Esophagus (tissue), 2 donors: ENCODE results near the gene RBM33. TPM values are rescaled to one million over a fixed set of nuclear protein-coding genes. Genes with fewer than 3 reads are reported as not detected.

Experiments used
- H3K27ac ChIP-seq, 2 donors: one replicate each; pipeline ENCODE4 v1.5.1; 2013; ENCODE audit warnings: low read depth in 2 of 2, mild to moderate bottlenecking in 2 of 2, inconsistent platforms in 1 of 2, low read length in 1 of 2, moderate library complexity in 1 of 2
- H3K27me3 ChIP-seq, 2 donors: one replicate each; pipeline ENCODE4 v1.6.1; 2013; ENCODE audit warnings: low read length in 2 of 2, control low read depth in 1 of 2, mild to moderate bottlenecking in 1 of 2; ENCODE audit not compliant: insufficient read depth in 2 of 2, control insufficient read depth in 1 of 2
- H3K36me3 ChIP-seq, 2 donors: one replicate each; pipeline ENCODE4 v1.6.1; 2013; ENCODE audit warnings: low read length in 1 of 2; ENCODE audit not compliant: control insufficient read depth in 2 of 2, insufficient read depth in 2 of 2
- H3K4me1 ChIP-seq, 2 donors: one replicate each; pipeline ENCODE4 v1.6.1; 2013; ENCODE audit warnings: low read length in 1 of 2; ENCODE audit not compliant: control insufficient read depth in 2 of 2, insufficient read depth in 2 of 2
- H3K4me3 ChIP-seq, 2 donors: one replicate each; pipeline ENCODE4 v1.5.1; 2013; ENCODE audit warnings: low read length in 2 of 2, mild to moderate bottlenecking in 2 of 2, low read depth in 1 of 2, moderate library complexity in 1 of 2
- H3K9me3 ChIP-seq, 2 donors: one replicate each; pipeline ENCODE4 v1.6.1; 2013; ENCODE audit warnings: mild to moderate bottlenecking in 2 of 2, low read depth in 1 of 2, low read length in 1 of 2, moderate library complexity in 1 of 2; ENCODE audit not compliant: control insufficient read depth in 2 of 2, insufficient read depth in 1 of 2
- WGBS, 2 donors: extraction: QIAGEN DNeasy Blood & Tissue Kit; methylation state at CpG; one replicate each; pipeline ENCODE4 v1.1.7; 2013; 5-methylcytosine and 5-hydroxymethylcytosine counted together
- polyA plus RNA-seq, 2 donors: library from polyadenylated mRNA; stranded (reverse); fragments of 200-250 nt; gene quantifications; one replicate each; pipeline ENCODE4 v1.2.3, GENCODE V29; 2013
- donor health status: healthy with polysubstance abuse.
- donor health status: Bipolar disorder and iron deficiency.

Gene RBM33
- polyA plus RNA-seq, 2 donors = 11.6 to 25.6 TPM

- WGBS, 2 donors = 79 to 89% methylated on average over 2 of the region's 2 CpGs
- Histone ChIP-seq H3K27me3 (no peaks in the 10 kb centered on the region), H3K27ac (no peak overlapping the region), H3K36me3 (peaks cover 9 to 10% of the 10 kb centered on the region in 2 donors), H3K9me3 (no peaks in the 10 kb centered on the region), H3K4me3 (no peak overlapping the region), H3K4me1 (no peaks in the 10 kb centered on the region)
Observed at GRCh38 chr7:155725006-155725355, 80.5 kb downstream of the RBM33 start.

DNA sequence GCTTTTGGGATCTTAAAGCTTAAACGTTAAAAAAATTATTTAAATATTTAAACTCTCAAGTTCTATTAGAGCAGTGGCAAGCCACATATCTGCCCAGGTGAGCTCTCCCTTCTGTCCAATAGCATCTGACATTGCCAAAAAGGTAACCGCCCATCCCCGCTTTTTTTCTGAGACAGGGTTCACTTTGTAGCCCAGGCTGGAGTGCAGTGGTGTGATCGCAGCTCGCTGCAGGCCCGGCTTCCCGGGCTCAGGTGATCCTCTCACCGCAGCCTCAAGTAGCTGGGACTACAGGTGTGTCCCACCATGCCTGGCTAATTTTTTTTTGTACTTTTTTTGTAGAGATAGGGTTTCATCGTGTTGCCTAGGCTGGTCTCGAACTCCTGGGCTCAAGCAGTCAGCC, 83.2 kb downstream of the RBM33 start:
- WGBS, 2 donors = 90 to 94% methylated on average over 10 of the region's 10 CpGs

DNA sequence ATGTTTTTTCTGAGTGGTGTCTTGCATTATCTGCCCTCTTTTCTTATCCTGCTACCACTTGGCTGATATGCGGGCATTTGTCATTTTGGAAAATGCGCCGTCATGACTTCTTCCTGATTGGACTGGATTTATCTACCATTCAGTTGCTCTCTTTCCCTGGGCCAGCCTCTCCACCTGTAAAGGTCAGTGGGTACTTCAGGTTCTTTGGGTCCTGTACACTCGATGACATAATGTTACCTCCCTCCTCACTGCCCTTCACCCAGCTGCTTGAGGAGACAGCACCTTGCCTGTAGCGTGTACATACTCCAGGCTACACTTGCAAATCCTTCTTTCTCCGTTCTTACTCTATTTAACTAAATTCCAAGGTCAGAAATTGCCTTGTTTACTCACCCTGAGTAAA, 83.7 kb downstream of the RBM33 start:
- no peak overlapping the region for H3K27ac ChIP-seq
- H3K9me3 ChIP-seq = no peaks in the 10 kb centered on the region
- H3K4me1 ChIP-seq = no peaks in the 10 kb centered on the region
- H3K27me3 ChIP-seq = no peaks in the 10 kb centered on the region
- peaks cover 10 to 12% of the 10 kb centered on the region in 2 donors for H3K36me3 ChIP-seq
- H3K4me3 ChIP-seq = no peak overlapping the region
- 76 to 85% methylated on average over 6 of the region's 6 CpGs for WGBS, 2 donors

More for the DNA sequence above, 83.2 kb downstream of the RBM33 start:
- no peak overlapping the region for H3K27ac ChIP-seq
- H3K4me3 ChIP-seq = no peak overlapping the region
- no peaks in the 10 kb centered on the region for H3K9me3 ChIP-seq
- H3K36me3 ChIP-seq = peaks cover 10 to 12% of the 10 kb centered on the region in 2 donors
- no peaks in the 10 kb centered on the region for H3K27me3 ChIP-seq
- H3K4me1 ChIP-seq = no peaks in the 10 kb centered on the region

DNA sequence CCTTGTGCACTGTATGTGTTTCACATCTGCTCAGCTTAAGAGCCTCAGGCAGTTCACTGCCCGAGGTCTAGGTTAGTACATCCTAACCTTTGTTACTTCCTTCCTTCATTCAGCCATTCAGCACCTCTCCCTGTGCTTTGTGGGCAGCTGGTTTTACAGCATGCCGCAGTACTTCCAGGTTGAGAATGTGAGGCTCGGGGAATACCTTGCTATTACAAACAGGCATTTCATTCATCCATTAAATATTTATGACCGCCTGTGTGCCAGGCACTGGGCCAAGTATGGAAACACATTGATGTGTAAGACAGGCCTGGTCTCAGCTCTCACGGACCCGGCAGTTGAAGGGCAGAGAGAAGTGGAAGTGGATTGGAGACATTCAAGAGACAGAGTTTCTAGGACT, 85.4 kb downstream of the RBM33 start:
- Histone ChIP-seq H3K9me3 (no peaks in the 10 kb centered on the region), H3K27ac (no peak overlapping the region), H3K27me3 (no peaks in the 10 kb centered on the region), H3K4me1 (peaks cover 0 to 3% of the 10 kb centered on the region in 2 donors), H3K36me3 (peaks cover 6 to 8% of the 10 kb centered on the region in 2 donors), H3K4me3 (no peak overlapping the region)
- 48 to 60% methylated on average over 6 of the region's 6 CpGs for whole genome bisulfite sequencing, 2 donors

DNA sequence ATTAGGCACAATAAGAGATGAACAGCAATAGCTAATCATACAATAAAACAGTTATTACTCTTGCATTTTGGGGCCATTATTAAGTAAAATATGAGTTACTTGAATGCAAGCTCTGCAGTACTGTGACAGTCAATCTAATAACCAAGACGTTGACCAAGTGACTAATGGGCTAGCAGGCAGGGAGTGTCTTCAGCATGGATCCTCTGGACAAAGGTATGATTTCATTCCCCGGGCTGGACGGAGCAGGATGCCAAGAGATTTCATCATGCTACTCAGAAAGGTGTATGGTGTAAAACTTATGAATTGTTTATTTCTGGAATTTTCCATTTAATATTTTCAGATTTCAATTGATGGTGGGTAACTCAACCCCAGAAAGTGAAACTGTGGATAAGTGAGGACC, 86.9 kb downstream of the RBM33 start:
- WGBS, 2 donors = 62 to 63% methylated on average over 3 of the region's 3 CpGs
- H3K4me1 ChIP-seq = peaks cover 0 to 3% of the 10 kb centered on the region in 2 donors
- H3K9me3 ChIP-seq = no peaks in the 10 kb centered on the region
- no peak overlapping the region for H3K4me3 ChIP-seq
- H3K27me3 ChIP-seq = no peaks in the 10 kb centered on the region
- no peak overlapping the region for H3K27ac ChIP-seq
- peaks cover 6 to 8% of the 10 kb centered on the region in 2 donors for H3K36me3 ChIP-seq

GRCh38 chr7:155731871-155732270, 87.4 kb downstream of the RBM33 start:
- 96 to 98% methylated on average over 1 of the region's 1 CpG for WGBS, 2 donors
- Histone ChIP-seq H3K36me3 (peaks cover 6 to 8% of the 10 kb centered on the region in 2 donors), H3K4me3 (no peak overlapping the region), H3K4me1 (peaks cover 0 to 3% of the 10 kb centered on the region in 2 donors), H3K27ac (peak overlapping the region in 1 of 2 donors; percentile 4), H3K9me3 (no peaks in the 10 kb centered on the region), H3K27me3 (no peaks in the 10 kb centered on the region)

DNA sequence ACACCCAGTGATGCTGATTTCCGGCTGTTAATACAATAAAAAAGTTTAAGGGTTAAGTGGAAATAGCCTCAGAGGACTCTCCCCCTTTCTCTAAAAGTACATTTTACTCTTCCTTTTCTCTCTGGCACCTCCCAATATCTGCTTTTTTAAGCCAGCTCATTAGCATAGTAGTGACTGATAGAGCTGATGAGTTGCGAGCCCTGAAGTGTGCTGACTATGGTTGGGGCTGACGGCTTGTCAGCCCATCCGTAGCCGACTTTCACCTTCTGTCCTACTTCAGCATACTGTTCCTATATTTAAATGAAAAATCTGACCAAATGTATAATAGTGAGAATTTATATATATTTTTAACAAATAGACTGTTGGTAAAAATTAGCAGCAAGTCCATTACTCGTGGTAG, 87.8 kb downstream of the RBM33 start:
- Histone ChIP-seq H3K27me3 (no peaks in the 10 kb centered on the region), H3K36me3 (peaks cover 6 to 8% of the 10 kb centered on the region in 2 donors), H3K9me3 (no peaks in the 10 kb centered on the region), H3K27ac (no peak overlapping the region), H3K4me3 (no peak overlapping the region), H3K4me1 (peaks cover 0 to 3% of the 10 kb centered on the region in 2 donors)
- 92 to 94% methylated on average over 6 of the region's 6 CpGs for WGBS, 2 donors

GRCh38 chr7:155733582-155734444, 89.4 kb downstream of the RBM33 start:
- H3K27ac ChIP-seq = peak overlapping the region in 1 of 2 donors; percentile 47
- H3K9me3 ChIP-seq = no peaks in the 10 kb centered on the region
- peaks cover 0 to 3% of the 10 kb centered on the region in 2 donors for H3K4me1 ChIP-seq
- H3K4me3 ChIP-seq = no peak overlapping the region
- H3K36me3 ChIP-seq = peaks cover 5 to 9% of the 10 kb centered on the region in 2 donors
- H3K27me3 ChIP-seq = no peaks in the 10 kb centered on the region
- 60 to 63% methylated on average over 14 of the region's 14 CpGs for WGBS, 2 donors

- Histone ChIP-seq H3K27ac (no peak overlapping the region), H3K4me3 (no peak overlapping the region), H3K9me3 (no peaks in the 10 kb centered on the region), H3K36me3 (peaks cover 5 to 11% of the 10 kb centered on the region in 2 donors), H3K4me1 (peaks cover 0 to 3% of the 10 kb centered on the region in 2 donors), H3K27me3 (no peaks in the 10 kb centered on the region)
- 36 to 59% methylated on average over 3 of the region's 3 CpGs for WGBS, 2 donors
Observed at GRCh38 chr7:155734445-155734809, 90.0 kb downstream of the RBM33 start.
